IMR-90 (cell line): Measurements from ENCODE around the gene MTLN. TPM values are rescaled to one million over a fixed set of nuclear protein-coding genes. Genes with fewer than 3 reads are reported as not detected.

Source experiments
- ATAC-seq: fragments of 200-7000 bp; cut with Tn5 transposase; 2 replicates; pipeline ENCODE4 v1.9.1; 2020; ENCODE audit warnings: low read depth, mild to moderate bottlenecking, moderate library complexity
- BruUV-seq: library from RNA; stranded (reverse); fragments of 400-500 nt; replicated peaks from 2 replicates; lab custom pipeline; 2021; lab: Mats Ljungman, UMichigan
- CTCF ChIA-PET: fragments of 300-600 bp; formaldehyde crosslinking; extraction: SDS; loops from one replicate; lab custom pipeline; 2021; ENCODE audit warnings: antibody characterized with exemption; lab: Yijun Ruan, JAX
- POLR2A ChIA-PET: fragments of 300-600 bp; sonication (Branson Sonifier 250); formaldehyde crosslinking; loops from one replicate; lab custom pipeline; 2022; ENCODE audit warnings: antibody characterized with exemption; ENCODE audit not compliant: unreplicated experiment; lab: Charles Lee
- DNase-seq: peaks from one replicate; pipeline ENCODE4 v3.0.0; 2013
- H2AFZ ChIP-seq: replicated peaks from 2 replicates; pipeline ENCODE3; 2013; ENCODE audit warnings: low read length, mild to moderate bottlenecking; ENCODE audit not compliant: poor library complexity
- H2AK5ac ChIP-seq: 2 replicates; pipeline ENCODE4 v1.6.1; 2013; ENCODE audit warnings: low read depth, low read length, inconsistent platforms
- H2AK9ac ChIP-seq: replicated peaks from 2 replicates; pipeline ENCODE3; 2013; ENCODE audit warnings: mild to moderate bottlenecking, low read depth, low read length, moderate library complexity; ENCODE audit not compliant: poor library complexity
- H2BK120ac ChIP-seq: 2 replicates; pipeline ENCODE4 v1.6.1; 2013; ENCODE audit warnings: low read depth, low read length, inconsistent platforms
- H2BK15ac ChIP-seq: 3 replicates; pipeline ENCODE4 v1.6.1; 2013; ENCODE audit warnings: low read depth, low read length, inconsistent platforms
- H2BK20ac ChIP-seq: 2 replicates; pipeline ENCODE4 v1.6.1; 2013; ENCODE audit warnings: low read depth, mild to moderate bottlenecking, inconsistent platforms, low read length, moderate library complexity
- H2BK5ac ChIP-seq: 2 replicates; pipeline ENCODE4 v1.6.1; 2013; ENCODE audit warnings: mild to moderate bottlenecking, low read depth, low read length, inconsistent platforms; ENCODE audit not compliant: poor library complexity, severe bottlenecking
- H3K14ac ChIP-seq: replicated peaks from 2 replicates; pipeline ENCODE4 v1.6.1; 2013; ENCODE audit warnings: low read depth, low read length, inconsistent platforms
- H3K18ac ChIP-seq: 2 replicates; pipeline ENCODE4 v1.6.1; 2013; ENCODE audit warnings: low read depth, low read length, control low read depth
- H3K23ac ChIP-seq: 2 replicates; pipeline ENCODE4 v1.6.1; 2013; ENCODE audit warnings: low read depth, low read length, inconsistent platforms
- H3K27ac ChIP-seq: 2 replicates; pipeline ENCODE4 v1.5.1; 2013; ENCODE audit warnings: mild to moderate bottlenecking, control low read depth, low read length; ENCODE audit not compliant: insufficient read depth
- H3K27me3 ChIP-seq: 2 replicates; pipeline ENCODE4 v1.6.1; 2013; ENCODE audit warnings: low read length; ENCODE audit not compliant: control insufficient read depth, insufficient read depth
- H3K36me3 ChIP-seq: 2 replicates; pipeline ENCODE4 v1.6.1; 2013; ENCODE audit warnings: low read length, mixed read lengths; ENCODE audit not compliant: control insufficient read depth, insufficient read depth
- H3K4ac ChIP-seq: 2 replicates; pipeline ENCODE4 v1.6.1; 2013; ENCODE audit warnings: low read depth, low read length, inconsistent platforms
- H3K4me1 ChIP-seq: 2 replicates; pipeline ENCODE4 v1.6.1; 2013; ENCODE audit warnings: low read length, mixed read lengths; ENCODE audit not compliant: control insufficient read depth, insufficient read depth
- H3K4me2 ChIP-seq: 2 replicates; pipeline ENCODE4 v1.6.1; 2013; ENCODE audit warnings: low read depth, mild to moderate bottlenecking, control low read depth, low read length, moderate library complexity
- H3K4me3 ChIP-seq: 2 replicates; pipeline ENCODE4 v1.5.1; 2013; ENCODE audit warnings: low read depth, mild to moderate bottlenecking, control low read depth, low read length, moderate library complexity; ENCODE audit not compliant: insufficient read depth
- H3K56ac ChIP-seq: 2 replicates; pipeline ENCODE4 v1.6.1; 2013; ENCODE audit warnings: low read length, inconsistent platforms; ENCODE audit not compliant: insufficient read depth; ENCODE audit errors: extremely low read depth
- H3K79me1 ChIP-seq, 2 experiments: 2 replicates each; pipeline ENCODE4 v1.6.1; 2013; ENCODE audit warnings: low read length in 2 of 2, inconsistent platforms in 1 of 2, low read depth in 1 of 2
- H3K9ac ChIP-seq: 2 replicates; pipeline ENCODE4 v1.6.1; 2013; ENCODE audit warnings: low read depth, low read length, control low read depth
- H3K9me1 ChIP-seq: 2 replicates; pipeline ENCODE4 v1.6.1; 2013; ENCODE audit warnings: low read length, inconsistent platforms; ENCODE audit not compliant: insufficient read depth
- H3K9me3 ChIP-seq: 2 replicates; pipeline ENCODE4 v1.6.1; 2013; ENCODE audit warnings: low read length; ENCODE audit not compliant: control insufficient read depth, insufficient read depth
- H4K20me1 ChIP-seq: 2 replicates; pipeline ENCODE4 v1.6.1; 2013; ENCODE audit warnings: low read length, inconsistent platforms; ENCODE audit not compliant: insufficient read depth
- H4K5ac ChIP-seq: 2 replicates; pipeline ENCODE4 v1.6.1; 2013; ENCODE audit warnings: mild to moderate bottlenecking, low read depth, low read length, control low read depth
- H4K8ac ChIP-seq, 2 experiments: 2 replicates each; pipeline ENCODE4 v1.6.1; 2013; ENCODE audit warnings: low read depth in 2 of 2, low read length in 2 of 2, control low read depth in 1 of 2, inconsistent platforms in 1 of 2
- H4K91ac ChIP-seq: 2 replicates; pipeline ENCODE4 v1.6.1; 2013; ENCODE audit warnings: low read depth, low read length, inconsistent platforms; ENCODE audit not compliant: insufficient read depth
- CEBPB ChIP-seq: IDR thresholded peaks from 2 replicates; pipeline ENCODE4 v1.6.1; 2012; ENCODE audit warnings: low read depth, low read length, improper control_type of control experiment
- WGBS, 2 experiments: methylation state at CpG; one replicate each; pipeline versions ENCODE4 v1.1.5 to v1.1.7; 2013; ENCODE audit warnings: missing lambda C conversion rate in 2 of 2; ENCODE audit not compliant: insufficient read length in 1 of 2; ENCODE audit errors: extremely low coverage in 2 of 2; 5-methylcytosine and 5-hydroxymethylcytosine counted together
- dilution Hi-C: fragments of 300-500 bp; cut with HindIII; formaldehyde crosslinking; loops from one replicate; pipeline ENCODE4 v1.14.3; 2018; ENCODE audit warnings: low sequenced_read_pairs; ENCODE audit not compliant: unreplicated experiment
- in situ Hi-C: fragments of 300-500 bp; cut with MboI; formaldehyde crosslinking; loops from 3 replicates; pipeline ENCODE4 v1.14.3; 2019; ENCODE audit warnings: low sequenced_read_pairs, inconsistent platforms, mixed read lengths
- intact Hi-C: fragments of 100-400 bp; cut with micrococcal nuclease; formaldehyde crosslinking; loops from 2 replicates; pipeline ENCODE4 v1.10.0; 2022
- polyA plus RNA-seq, 3 experiments: library from polyadenylated mRNA; depleted of rRNA; stranded (reverse); fragments of >200 nt; gene quantifications; 2 replicates each; pipeline ENCODE4 v1.2.3, GENCODE V29; 2012; ENCODE audit warnings: low replicate concordance in 1 of 3
- total RNA-seq: library from RNA; depleted of rRNA; stranded (reverse); fragments of >200 nt; gene quantifications from 2 replicates; pipeline ENCODE4 v1.2.3, GENCODE V29; 2012; rRNA removed

The MTLN gene
- total and polyA plus RNA-seq, 2 of the 4 experiments (the other 2 are of a cell fraction) = 13.5 to 14.5 TPM

- Histone ChIP-seq H3K9ac (no peak overlapping the region), H3K14ac (no peak overlapping the region), H2BK20ac (no peak overlapping the region), H3K23ac (no peak overlapping the region), H2AFZ (no peak overlapping the region), H2BK120ac (no peak overlapping the region), H4K20me1 (no peaks in the 10 kb centered on the region), H3K4me3 (no peak overlapping the region), H2AK5ac (no peak overlapping the region), H3K4ac (no peak overlapping the region), H3K56ac (no peak overlapping the region), H3K4me1 (no peaks in the 10 kb centered on the region), H3K79me1 (no peaks in the 10 kb centered on the region), H3K9me3 (no peaks in the 10 kb centered on the region), H2BK5ac (no peak overlapping the region), H4K5ac (no peak overlapping the region), H3K27me3 (no peaks in the 10 kb centered on the region), H3K9me1 (no peaks in the 10 kb centered on the region), H3K36me3 (no peaks in the 10 kb centered on the region), H3K4me2 (no peak overlapping the region), H4K91ac (no peak overlapping the region), H2AK9ac (no peak overlapping the region), H2BK15ac (no peak overlapping the region), H3K27ac (no peak overlapping the region), H4K8ac (no peak overlapping the region), H3K18ac (no peak overlapping the region)
- BruUV-seq = no TSS peak
- intact Hi-C loops = no loop called here
- ChIA-PET CTCF (interaction anchor here (1.2 kb wide), 1 partner anchor 9 kb away, joined by 4 read pairs; no protein-coding TSS in a partner anchor), POLR2A (no interaction called here)
- ATAC-seq = no peak
- no peak for TF ChIP-seq CEBPB
- WGBS, 2 experiments = no CpG with 5 or more reads among the region's 2 CpGs
- DNase-seq = peak; percentile 6
- in situ Hi-C loops = no loop called here
- dilution Hi-C loops = no loop called here
Measured at GRCh38 chr2:110166266-110166665, 46.1 kb downstream of the MTLN start.

Other genes with a start within 250 kb of the MTLN start
- 1.6 and 2.2 TPM in 2 replicates for gene MALL, start 96.7 kb downstream of the MTLN start, total RNA-seq
- gene MALL, start 96.7 kb downstream of the MTLN start, polyA plus RNA-seq (2012; rRNA removed) = 1.2 and 1.6 TPM in 2 replicates
- 1.8 and 2.8 TPM in 2 replicates for gene NPHP1, start 7.5 kb downstream of the MTLN start, total RNA-seq
- 2.1 and 2.5 TPM in 2 replicates for gene NPHP1, start 7.5 kb downstream of the MTLN start, polyA plus RNA-seq (2012; rRNA removed)